Posterior vena cava (tissue), 2 donors: ENCODE data around the gene SLC9A8. TPM values are rescaled to one million over a fixed set of nuclear protein-coding genes. Genes with fewer than 3 reads are reported as not detected.
"Not testable (repeated sequence)": the region's sequence is repeated elsewhere in the genome, so short reads cannot be mapped to it uniquely, and the experiment has no call there.

Experiments used
- DNase-seq: peaks from one replicate; pipeline ENCODE4 v3.0.0-alpha.2; 2020; ENCODE audit warnings: low spot score
- intact Hi-C, 2 donors: fragments of 100-400 bp; cut with DNase I; formaldehyde crosslinking; loops; one replicate each; pipeline versions ENCODE4 v1.14.1 to v1.14.2; 2022 to 2023
- total RNA-seq, 2 donors: library from RNA; stranded (reverse); fragmentation: NEBNext Ultra II Directional; extraction: Animal tissue kit (Norgen Biotek cat#: 25700); gene quantifications; one replicate each; pipeline ENCODE4 v1.2.1, GENCODE V29; 2021
- donor health status: DM: yes; HTN: yes; CAD: no.
- donor health status: DM: yes; HTN: yes; CAD: no.

Gene SLC9A8
- total RNA-seq, 2 donors from 2014 or later, result 10.4 to 11.8 TPM

DNA sequence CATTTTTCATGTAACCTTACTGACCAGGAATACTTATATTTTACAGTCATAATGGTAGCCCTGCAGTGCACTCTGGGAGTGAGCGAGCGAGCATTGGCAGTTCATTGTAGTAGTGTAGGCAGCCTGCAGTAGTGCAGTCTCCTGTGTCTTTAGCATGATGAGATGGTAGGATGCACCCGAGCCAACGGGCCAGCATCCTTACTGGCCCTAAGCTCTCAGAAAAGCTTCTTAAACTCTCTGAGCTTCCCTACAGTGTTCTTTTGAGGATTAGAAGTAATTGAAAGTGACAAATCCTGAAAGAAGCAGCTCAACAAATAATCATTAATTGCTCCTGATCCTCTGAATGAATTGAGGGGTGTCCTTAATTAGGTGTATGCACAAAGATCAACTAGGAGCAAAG, 20.9 kb downstream of the SLC9A8 start:
- intact Hi-C loops, result no loop called here
- no peak for DNase-seq

GRCh38 chr20:49835031-49835430, 22.4 kb downstream of the SLC9A8 start:
- no peak for DNase-seq
- intact Hi-C loops, result no loop called here

DNA sequence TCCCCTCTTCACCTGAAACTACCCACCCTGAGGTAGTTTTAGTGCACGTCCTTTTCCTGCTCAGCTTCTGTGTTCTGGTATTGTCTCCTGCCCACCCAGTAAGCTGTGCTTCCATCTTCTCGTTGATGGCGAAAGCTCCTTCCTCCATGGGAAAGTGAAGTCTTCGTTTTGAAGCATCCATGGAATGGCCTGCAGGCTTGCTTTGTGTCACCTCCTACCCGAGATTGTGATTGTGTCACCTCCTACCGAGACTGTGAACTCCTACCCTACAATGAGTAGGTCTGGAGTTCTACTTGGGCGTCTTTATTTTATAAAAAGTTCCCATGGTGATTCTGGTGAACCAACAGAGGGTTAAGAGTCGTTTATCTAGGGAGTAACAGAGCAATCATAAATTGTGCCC, 25.9 kb downstream of the SLC9A8 start:
- intact Hi-C loops, result no loop called here

DNA sequence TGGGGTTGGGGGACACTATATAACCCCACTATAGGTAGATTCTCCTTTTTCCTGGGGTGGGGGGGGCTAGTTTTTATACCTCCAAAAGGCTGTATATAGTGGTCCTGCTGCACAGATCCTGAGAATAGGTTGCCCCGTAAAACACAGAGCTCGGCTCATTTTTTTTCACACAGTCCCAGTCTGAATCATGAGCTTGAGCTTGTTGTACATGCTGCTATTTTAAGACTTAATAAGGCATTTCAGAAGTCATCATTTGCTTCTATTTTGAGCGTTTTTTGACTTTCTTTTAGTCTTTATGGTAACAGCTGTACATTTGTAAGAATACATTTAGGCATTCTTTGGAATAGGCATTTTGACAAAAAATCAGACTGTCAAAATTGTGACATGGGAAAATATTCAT, 30.5 kb downstream of the SLC9A8 start:
- intact Hi-C loops, result no loop called here

More for the DNA sequence above, 25.9 kb downstream of the SLC9A8 start:
- DNase-seq, result no peak

GRCh38 chr20:49843770-49844380, 31.2 kb downstream of the SLC9A8 start:
- intact Hi-C loops, result loop anchor here in 1 of 2 donors (2.0 kb wide), 1 partner anchor 233 kb away; no protein-coding TSS in a partner anchor
- DNase-seq, result no peak

More for the DNA sequence above, 30.5 kb downstream of the SLC9A8 start:
- DNase-seq, result no peak

GRCh38 chr20:49845060-49845459, 32.4 kb downstream of the SLC9A8 start:
- intact Hi-C loops, result loop anchor here (2.0 to 5.0 kb wide), 2 partner anchors 233 to 234 kb away; no protein-coding TSS in a partner anchor

GRCh38 chr20:49846206-49846807, 33.7 kb downstream of the SLC9A8 start:
- no peak for DNase-seq

More at GRCh38 chr20:49845060-49845459, 32.4 kb downstream of the SLC9A8 start:
- no peak for DNase-seq

DNA sequence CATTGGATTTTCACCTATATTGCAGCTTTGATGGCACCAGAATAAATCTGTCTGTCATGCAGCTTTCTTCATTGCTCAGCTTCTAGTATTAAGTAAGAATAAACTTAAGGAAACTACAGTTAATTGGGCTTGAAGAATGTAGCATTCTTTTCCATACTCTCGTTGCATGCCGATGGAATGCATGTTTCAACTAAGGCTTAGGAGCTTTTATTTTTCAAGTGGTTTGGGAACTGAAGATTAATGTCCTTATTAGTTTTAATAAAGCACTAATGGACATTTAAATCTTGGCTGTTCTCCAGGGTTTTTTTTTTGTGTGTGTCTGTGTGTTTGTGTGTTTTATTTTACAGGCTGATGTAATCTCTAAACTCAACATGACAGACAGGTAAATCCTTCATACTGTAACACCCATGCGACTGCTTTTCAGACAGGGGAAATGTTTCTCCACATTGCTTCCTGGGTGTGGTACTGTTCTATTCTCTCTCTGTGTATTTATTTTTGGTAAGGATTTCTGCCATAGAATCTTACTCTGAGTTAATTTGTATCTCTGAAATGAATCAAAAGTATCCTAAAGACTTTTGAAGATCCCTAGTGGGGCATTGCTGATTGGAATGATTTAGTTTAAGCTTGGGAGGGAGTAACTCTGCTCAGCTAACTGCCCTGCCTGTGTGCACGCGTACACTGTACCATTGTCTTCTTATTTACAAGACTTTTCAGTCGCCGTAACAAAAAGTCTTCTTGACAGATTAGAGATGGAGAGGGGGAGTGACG, 38.0 kb downstream of the SLC9A8 start:
- intact Hi-C loops, result loop anchor here in 1 of 2 donors (10.0 kb wide), 1 partner anchor 306 kb away; no protein-coding TSS in a partner anchor

More at GRCh38 chr20:49846206-49846807, 33.7 kb downstream of the SLC9A8 start:
- intact Hi-C loops, result loop anchor here in 1 of 2 donors (5.0 kb wide), 1 partner anchor 234 kb away; no protein-coding TSS in a partner anchor

DNA sequence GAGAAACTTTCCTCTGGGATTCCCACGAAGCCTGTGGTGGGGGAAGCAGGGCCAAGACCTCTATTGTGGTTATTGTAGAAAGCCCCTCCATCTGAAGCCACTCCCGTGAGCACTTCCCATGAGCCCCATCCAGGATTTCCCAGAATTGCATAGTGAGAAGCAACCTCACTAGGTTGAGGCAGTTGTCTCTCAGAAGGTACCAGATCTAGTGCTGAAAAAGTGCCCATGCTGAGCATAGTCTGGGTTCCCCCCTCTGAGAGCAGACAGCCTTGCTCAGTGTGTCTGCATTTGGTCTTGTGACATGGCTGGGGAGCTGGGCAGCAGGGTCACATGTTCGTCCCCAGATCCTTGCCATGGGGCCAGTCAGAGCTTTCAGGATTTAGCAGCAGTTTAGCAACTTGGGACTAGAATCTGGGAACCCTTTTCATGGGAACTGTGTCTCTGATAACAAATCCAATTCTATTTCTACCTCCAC, 38.6 kb downstream of the SLC9A8 start:
- intact Hi-C loops, result loop anchor here in 1 of 2 donors (10.0 kb wide), 1 partner anchor 306 kb away; no protein-coding TSS in a partner anchor
- no peak for DNase-seq

More for the DNA sequence above, 38.0 kb downstream of the SLC9A8 start:
- no peak for DNase-seq

- DNase-seq, result no peak
- intact Hi-C loops, result loop anchor here in 1 of 2 donors (10.0 kb wide), 1 partner anchor 307 kb away; no protein-coding TSS in a partner anchor
Measured at GRCh38 chr20:49851991-49852390, 39.4 kb downstream of the SLC9A8 start.

GRCh38 chr20:49852522-49853080, 40.0 kb downstream of the SLC9A8 start:
- DNase-seq, result no peak
- intact Hi-C loops, result loop anchor here in 1 of 2 donors (10.0 kb wide), 1 partner anchor 308 kb away; no protein-coding TSS in a partner anchor

DNA sequence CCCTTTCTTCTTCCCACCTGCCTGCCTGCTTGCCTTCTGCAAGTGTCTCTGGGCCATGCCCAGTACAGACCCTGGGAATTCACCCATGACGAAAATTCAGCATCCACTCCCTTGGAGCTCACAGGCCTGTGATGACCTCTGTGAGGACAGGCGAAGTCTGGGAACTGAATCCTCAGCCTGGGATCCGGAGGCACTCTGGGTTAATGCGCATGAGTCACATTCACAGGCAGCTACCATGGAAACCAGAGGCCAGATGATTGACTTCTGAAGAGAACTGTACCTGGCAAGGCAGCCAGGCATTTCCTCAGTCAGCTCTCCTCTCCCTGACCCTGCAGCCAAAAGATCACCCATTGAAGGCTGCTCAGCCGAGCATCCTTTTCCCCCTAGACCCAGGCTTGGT, 41.0 kb downstream of the SLC9A8 start:
- DNase-seq, result no peak
- intact Hi-C loops, result loop anchor here in 1 of 2 donors (10.0 kb wide), 1 partner anchor 309 kb away; no protein-coding TSS in a partner anchor

- intact Hi-C loops, result loop anchor here in 1 of 2 donors (10.0 kb wide), 1 partner anchor 310 kb away; no protein-coding TSS in a partner anchor
- DNase-seq, result no peak
Measured at GRCh38 chr20:49854190-49854875, 41.7 kb downstream of the SLC9A8 start.

DNA sequence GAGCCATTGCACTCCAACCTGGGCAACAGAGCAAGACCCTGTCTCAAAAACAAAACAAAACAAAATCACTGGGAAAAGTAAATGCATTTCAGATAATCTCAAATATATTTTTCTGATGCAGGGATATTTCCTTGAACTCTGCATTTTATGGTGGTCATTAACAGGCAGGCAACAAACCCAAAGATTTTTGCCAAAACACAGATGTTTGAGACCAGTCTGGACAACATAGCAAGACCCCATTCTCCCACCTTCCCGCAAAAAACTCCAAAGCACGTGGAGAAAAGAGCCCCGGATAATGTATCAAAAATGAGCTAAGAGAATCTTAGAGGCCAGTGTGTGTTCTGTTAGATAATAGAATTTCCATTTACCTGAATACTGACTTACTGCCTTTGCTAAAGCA, 44.3 kb downstream of the SLC9A8 start:
- DNase-seq, result no peak
- intact Hi-C loops, result loop anchor here in 1 of 2 donors (10.0 kb wide), 1 partner anchor 312 kb away; no protein-coding TSS in a partner anchor

DNA sequence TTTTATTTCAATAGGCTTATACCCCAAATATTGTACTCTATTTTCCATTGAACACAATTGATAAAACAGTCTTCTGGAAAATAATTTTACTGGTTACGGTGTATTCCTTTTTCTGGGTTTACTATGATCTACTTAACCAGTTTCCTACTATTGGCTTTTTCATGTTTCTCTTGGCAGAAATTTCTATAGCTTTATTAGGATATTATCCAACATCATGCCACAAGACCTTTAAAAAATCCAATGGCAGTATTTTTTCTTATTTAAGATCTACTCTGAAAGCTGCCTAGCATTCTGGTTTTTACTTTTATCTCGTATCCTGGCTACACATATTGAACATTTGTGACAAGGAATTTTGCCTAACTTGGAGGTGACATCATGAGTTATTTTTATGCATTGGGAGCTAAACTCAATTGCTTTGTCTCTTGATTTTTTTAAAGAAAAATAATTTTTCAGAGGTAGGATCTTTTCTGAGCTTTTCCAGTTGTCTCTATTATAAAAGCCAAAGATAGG, 45.5 kb downstream of the SLC9A8 start:
- no peak for DNase-seq

DNA sequence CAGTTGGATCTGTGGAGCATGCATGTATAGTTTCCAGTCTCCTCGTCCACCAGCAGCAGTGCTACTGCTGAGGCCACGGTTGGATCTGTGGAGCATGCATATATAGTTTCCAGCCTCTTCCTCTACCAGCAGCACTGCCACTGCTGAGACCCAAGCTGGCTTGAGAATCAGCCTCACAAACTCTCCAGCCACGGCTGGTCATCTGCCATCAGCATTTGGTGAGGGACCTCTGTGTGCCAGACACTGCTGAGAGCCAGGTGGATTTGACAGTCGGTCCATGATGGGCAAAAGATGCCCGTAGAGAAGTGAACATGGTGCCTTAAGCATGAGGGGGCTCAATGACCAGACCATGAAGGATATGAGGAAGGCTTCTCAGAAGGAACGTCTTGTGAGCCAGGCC, 46.4 kb downstream of the SLC9A8 start:
- DNase-seq, result no peak
- intact Hi-C loops, result loop anchor here in 1 of 2 donors (10.0 kb wide), 1 partner anchor 314 kb away; no protein-coding TSS in a partner anchor

More for the DNA sequence above, 45.5 kb downstream of the SLC9A8 start:
- intact Hi-C loops, result loop anchor here in 1 of 2 donors (10.0 kb wide), 1 partner anchor 313 kb away; no protein-coding TSS in a partner anchor

DNA sequence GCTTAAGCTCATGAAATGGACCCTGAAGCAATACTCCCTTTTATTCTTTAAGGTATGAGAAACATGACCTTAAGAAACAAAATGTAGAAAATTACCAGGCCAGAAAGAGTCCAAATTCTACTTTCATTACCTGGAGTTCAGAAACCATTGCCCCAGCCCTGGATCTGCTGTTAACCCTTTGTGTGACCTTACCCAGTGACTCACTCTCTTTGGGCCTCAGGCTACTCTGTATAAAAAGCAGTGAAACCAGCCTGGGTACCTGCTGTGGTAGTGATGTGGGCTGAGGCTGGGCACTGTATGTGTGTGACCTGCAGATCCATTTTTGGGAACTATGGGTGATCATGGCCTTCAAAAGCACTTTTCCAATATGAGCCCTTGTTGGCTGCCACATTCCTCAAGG, 47.2 kb downstream of the SLC9A8 start:
- intact Hi-C loops, result loop anchor here in 1 of 2 donors (10.0 kb wide), 1 partner anchor 315 kb away; no protein-coding TSS in a partner anchor
- no peak for DNase-seq

GRCh38 chr20:49861232-49861631, 48.6 kb downstream of the SLC9A8 start:
- DNase-seq, intact Hi-C loops: not testable (repeated sequence)
